Astrocyte of the cerebellum (primary cell): ENCODE data around the gene APCDD1.

ENCODE experiments used
- DNase-seq: peaks from one replicate; pipeline ENCODE4 v3.0.0-alpha.2; 2011; ENCODE audit warnings: low read depth
- H3K4me3 ChIP-seq: 2 replicates; pipeline ENCODE4 v1.5.1; 2011; ENCODE audit warnings: mild to moderate bottlenecking, low read depth, low read length, moderate library complexity
- CTCF ChIP-seq: IDR thresholded peaks from 2 replicates; pipeline ENCODE4 v1.5.1; 2012; ENCODE audit warnings: low read length, low read depth, moderate library complexity, mild to moderate bottlenecking; ENCODE audit errors: missing control alignments
- in situ Hi-C: cut with HindIII; loops from 2 replicates; pipeline ENCODE4 v1.10.0; 2017; ENCODE audit warnings: low sequenced_read_pairs

The APCDD1 gene

GRCh38 chr18:10430677-10431076 lies 23.8 kb upstream of the APCDD1 start:
- H3K4me3 ChIP-seq: no peak overlapping the region
- TF ChIP-seq CTCF: no peak
- no peak for DNase-seq
- in situ Hi-C loops: no loop called here

- in situ Hi-C loops: no loop called here
- H3K4me3 ChIP-seq: no peak overlapping the region
- TF ChIP-seq CTCF: no peak
- no peak for DNase-seq
Measured at GRCh38 chr18:10431680-10432079, 22.8 kb upstream of the APCDD1 start.

- DNase-seq: no peak
- in situ Hi-C loops: no loop called here
- TF ChIP-seq CTCF: no peak
- H3K4me3 ChIP-seq: no peak overlapping the region
Measured at GRCh38 chr18:10432781-10433180, 21.7 kb upstream of the APCDD1 start.

- no peak for DNase-seq
- in situ Hi-C loops: no loop called here
- TF ChIP-seq CTCF: no peak
- H3K4me3 ChIP-seq: no peak overlapping the region
Measured at GRCh38 chr18:10436160-10436559, 18.3 kb upstream of the APCDD1 start.

GRCh38 chr18:10437837-10438236 lies 16.6 kb upstream of the APCDD1 start:
- DNase-seq: no peak
- no peak overlapping the region for H3K4me3 ChIP-seq
- in situ Hi-C loops: no loop called here
- no peak for TF ChIP-seq CTCF

GRCh38 chr18:10439898-10440297 lies 14.5 kb upstream of the APCDD1 start:
- DNase-seq: no peak
- TF ChIP-seq CTCF: no peak
- H3K4me3 ChIP-seq: no peak overlapping the region
- in situ Hi-C loops: no loop called here

DNA sequence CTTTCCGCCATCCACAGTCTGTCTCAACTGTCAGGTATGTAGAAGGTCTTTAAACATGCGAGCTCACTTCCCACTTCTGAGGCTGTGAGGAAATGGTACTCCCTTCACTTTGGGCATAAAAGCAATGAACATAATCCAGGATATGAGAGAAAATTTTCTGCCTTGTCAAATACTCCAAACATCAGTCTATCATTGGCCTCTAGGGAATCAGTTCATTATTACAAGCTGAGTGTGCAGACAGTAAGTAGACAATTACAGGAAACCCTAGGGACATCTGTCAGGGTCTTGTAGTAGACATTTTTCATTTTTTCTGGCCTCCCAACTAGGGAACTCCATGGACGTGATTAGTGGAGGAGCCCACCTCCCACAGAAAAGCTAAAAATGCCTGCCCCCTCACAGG lies 13.6 kb upstream of the APCDD1 start:
- TF ChIP-seq CTCF: no peak
- H3K4me3 ChIP-seq: no peak overlapping the region
- in situ Hi-C loops: no loop called here
- DNase-seq: no peak
